Activated CD4-positive, alpha-beta T cell treated with anti-CD3 and anti-CD28 coated beads, Interleukin-2, amount 50 U/mL, for 16 hours (primary cell): ENCODE measurements around the gene TMEM150B.

Source experiments
- DNase-seq: peaks from one replicate; pipeline ENCODE4 v3.0.0-alpha.2; 2020

Gene TMEM150B

DNA sequence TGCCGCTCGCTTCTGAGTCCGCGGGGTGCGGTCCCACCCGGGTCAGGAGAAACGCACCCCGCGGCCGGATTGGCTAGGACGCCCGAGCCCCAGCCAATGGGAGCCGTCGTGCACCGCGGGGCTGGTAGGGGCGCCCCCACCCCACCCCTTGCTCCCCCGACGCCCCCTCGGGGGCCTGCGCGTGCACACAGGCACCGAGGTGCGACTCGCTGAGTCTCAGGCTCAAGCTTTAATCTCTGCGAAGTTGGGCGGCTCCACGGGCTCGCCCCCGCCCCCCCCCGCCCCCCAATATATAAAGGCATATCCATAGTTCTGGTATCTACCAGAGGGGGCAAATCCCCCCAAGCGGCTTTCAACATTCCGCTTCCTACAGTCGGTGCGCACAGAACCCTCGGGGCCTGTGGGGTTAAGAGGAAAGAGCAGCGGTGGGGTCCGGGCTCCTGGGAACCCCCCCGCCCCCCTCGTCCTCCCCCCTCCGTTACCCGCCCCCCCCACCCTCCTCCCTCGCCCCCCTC lies 29.6 kb upstream of the TMEM150B start, which contains the start of gene COX6B2:
COX6B2 (minus strand) TSS at position 22 of the 515 bp plus-strand sequence. CDS start 198 bp downstream, outside the sequence.
- no peak for DNase-seq

DNA sequence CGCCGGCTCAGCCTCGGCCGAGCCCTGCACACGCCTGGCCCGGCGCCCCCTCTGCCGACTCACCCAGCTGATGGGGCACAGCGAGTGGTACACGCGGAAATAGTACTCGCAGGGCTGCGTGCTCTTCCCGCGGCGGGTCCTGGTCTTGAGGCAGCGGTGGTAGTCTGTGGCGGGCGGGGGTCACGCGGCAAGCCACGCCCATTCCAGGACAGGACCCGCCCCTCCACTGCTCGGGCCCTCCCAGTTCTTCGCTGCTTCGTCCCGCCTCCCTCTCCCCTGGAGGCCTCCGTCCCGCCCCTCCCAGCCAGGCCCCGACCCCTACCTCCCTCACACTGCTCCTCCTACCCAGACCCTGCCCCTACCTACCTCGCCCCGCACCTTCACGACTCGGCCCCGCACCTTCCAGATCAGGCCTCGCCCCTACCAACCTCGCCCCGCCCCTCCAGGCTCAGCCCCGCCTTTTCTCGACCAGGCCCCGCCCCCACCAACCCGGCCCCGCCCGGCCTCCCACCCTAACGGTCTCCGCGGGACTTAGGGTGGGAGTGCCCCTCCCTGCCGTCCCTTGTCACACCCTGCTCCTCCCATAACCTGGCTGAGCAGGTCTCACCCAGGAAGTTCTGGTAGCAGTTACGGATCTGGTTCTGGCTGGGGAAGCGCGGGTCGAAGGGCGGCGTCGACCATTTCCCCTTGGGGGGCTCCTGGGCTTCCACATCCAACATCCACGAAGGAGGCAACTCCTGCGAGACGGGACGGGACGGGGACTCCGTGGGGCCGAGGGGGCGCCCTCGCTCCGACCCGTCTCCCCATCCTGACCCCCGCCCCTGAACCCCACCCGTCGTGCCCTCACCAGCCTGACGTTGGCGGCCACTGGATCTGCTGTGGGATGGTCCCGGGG lies 28.9 kb upstream of the TMEM150B start:
- no peak for DNase-seq

DNA sequence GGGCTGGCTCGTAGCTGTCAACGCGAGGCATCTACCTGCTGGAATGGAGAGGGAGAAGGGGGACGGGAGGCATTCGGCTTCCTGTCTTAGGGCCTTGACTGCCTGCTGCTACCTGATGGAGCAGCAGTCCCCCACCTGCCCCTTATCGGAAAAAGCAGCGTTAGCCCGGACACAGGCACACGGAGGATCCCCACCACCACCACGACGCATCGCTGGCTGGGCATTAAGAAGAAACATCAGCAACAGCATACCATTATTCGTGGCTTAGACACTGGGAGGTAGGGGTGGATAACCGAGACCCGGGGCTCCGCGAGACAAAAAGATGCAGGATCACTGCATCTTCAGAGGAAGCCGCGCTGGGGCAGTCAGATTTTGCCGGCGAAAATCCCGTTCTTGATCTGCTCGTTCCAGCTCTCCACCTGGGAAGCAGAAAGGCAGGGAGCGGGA lies 28.2 kb upstream of the TMEM150B start:
- no peak for DNase-seq

DNA sequence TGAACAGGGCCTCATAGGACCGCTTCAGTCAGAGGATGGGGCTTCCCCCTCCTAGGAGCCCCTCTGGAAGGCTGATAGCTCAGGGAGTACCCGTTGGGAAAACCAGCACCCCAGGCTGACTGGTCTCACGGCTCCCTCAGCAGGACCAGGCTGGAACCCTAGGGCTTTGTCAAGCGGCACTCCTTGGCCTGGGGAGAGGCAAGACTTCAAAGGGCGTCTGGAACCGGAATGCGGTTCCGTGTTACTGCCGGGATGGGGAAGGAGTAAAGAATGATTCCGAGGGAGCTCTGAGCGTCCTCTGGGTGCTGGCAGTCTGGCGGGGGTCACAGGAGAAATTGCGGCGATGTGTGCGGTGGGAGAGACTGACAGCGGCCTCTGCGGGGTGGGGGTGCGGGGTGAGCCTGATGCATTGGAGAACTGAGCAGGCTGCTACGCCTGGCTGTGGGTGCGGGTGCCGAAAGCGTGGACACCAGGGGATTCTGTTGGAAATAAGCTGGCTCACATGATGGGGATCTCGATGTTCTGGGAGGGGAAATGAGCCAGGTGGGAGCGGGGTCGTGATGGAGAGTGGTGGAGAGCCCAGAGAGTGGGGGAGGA lies 27.5 kb upstream of the TMEM150B start:
- no peak for DNase-seq

DNA sequence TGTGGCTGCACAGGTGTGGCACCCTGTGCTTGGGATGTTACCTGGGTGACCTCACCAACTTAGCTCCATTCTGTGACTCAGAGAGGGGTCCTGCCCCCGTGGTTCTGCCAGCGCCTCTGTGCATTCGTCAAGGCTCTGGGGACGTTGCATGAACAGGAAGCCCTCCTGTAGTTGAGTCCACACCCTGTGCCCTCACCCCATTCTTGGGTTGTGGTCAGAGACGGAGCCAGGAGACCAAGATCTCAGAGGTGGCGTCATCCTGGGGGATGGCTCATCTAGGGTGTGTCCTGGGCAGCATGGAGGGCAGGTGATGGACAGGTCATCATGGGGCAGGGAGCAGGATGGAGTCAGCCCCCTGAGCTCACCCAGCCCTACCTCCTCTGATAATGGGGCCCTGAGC lies 26.9 kb upstream of the TMEM150B start:
- no peak for DNase-seq

DNA sequence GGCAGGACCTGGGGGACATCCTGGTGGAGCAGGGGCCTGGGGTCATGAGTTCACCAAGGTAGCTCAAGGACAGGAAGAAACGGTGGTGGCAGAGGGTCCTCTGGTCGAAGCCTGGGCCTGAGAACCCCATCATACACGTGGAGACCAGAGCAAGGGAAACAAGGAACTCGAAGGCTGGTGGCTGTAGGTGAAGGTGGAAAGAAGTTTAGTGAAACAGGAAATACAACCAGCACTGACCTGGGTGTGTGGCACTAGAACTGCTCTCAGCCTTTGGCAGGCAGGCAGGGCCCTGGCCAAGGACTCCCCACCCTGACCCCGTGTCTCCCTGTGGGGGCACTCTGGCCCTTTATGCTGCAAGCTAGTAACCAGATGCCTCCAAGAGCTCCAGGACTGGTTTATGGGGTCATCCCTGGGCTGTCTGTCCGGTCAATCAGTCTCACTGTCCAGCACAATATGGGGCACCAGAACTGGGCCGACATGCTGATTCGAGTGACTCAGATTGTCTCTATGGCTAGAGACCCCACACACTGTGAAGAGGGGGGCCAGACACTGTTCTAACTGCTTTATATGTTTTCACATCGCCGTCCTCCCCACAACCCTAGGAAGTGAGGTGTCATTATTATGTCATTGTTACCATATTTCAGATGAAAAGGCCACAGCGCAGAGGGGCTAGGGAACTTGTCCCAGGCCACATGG lies 25.6 kb upstream of the TMEM150B start:
- DNase-seq = no peak

DNA sequence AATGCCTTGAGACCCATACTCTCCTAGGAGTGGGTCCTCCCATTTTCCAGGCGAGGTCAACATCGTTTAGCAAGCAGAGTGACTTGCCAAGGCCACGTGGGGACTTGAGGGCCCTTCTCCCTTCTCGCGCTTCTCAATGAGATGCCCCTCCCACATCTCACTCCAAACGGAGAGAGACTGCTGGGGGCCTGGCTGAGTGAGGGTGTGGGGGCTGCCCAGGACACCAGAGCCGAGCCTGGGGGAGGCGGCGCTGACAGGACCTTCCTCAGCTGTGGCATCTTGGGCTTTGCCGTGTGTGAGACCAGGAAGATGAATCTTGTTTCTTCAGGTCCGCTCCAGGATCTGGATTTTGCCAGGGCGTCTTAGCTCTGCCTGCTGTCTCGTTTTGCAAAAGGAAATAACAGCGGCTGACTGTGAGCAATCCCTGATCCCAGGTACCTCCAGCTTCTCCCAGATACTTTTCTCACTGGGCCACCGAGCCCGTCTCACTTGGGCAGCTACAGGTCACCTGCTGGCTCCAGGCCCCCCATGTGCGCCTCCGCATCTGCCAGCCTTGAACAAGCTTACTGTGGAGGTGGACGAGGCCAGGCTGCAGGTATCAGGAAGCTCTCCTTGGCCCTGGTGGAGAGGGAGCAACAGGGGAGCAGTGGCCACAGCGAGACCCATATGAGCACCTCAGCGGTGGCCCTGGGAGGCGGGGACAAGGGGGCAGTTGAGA lies 23.3 kb upstream of the TMEM150B start:
- no peak for DNase-seq

DNA sequence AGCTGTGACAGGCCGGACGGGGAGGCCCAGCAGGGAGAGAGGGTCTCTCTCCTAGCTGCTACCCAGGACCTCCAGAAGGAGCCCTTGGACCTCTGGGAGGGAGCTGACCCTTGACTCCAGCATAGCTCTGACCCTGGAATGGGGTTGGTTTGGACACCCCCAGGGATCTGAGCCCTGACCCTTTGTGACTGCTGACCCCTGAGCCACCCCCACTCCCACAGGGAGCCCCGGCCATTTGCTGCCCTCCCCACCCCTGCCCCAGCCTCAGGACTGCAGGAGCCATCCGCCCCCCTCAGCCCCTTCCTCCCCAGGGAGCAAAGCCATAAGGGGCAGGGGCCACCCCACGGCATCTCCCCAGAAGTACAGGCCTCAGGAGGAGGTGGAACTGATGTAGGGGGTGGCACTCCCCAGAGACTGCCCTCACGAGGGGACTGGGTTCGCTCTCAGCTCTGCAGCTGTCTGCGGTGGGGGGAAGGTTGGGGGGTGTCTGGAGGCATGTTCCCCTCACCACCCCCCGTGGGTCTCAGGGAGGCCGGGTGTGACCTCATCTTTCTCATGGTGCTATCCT lies 22.4 kb upstream of the TMEM150B start:
- DNase-seq = no peak

DNA sequence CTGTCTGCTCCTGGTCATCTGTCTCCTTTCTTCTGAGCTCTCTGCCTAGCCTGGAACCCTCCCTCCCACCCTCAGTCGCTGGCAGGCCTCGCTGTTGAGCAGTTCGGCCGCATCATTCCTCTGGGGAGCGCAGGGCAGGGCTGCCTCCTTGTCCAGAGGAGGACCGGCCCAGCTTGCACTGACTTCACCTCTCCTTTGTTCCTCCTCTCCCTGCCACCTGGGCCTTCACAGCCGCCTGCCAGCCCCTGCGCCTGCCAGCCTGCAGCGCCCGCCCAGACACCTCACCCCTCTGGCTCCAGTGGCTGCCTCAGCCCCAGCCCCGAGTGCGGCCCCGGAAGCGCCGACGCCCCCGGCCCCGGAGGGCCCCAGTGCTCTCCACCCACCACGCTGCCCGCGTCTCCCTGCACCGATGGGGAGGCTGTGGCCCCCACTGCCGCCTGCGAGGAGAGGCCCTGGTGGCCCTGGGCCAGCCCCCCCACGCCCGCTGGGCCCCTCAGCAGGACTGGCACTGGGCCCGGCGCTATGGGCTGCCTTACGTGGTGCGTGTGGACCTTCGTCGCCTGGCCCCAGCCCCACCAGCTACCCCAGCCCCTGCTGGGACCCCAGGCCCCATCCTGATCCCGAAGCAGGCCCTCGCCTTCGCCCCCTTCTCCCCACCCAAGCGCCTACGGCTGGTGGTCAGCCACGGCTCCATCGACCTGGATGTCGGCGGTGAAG lies 21.7 kb upstream of the TMEM150B start:
- DNase-seq = no peak

DNA sequence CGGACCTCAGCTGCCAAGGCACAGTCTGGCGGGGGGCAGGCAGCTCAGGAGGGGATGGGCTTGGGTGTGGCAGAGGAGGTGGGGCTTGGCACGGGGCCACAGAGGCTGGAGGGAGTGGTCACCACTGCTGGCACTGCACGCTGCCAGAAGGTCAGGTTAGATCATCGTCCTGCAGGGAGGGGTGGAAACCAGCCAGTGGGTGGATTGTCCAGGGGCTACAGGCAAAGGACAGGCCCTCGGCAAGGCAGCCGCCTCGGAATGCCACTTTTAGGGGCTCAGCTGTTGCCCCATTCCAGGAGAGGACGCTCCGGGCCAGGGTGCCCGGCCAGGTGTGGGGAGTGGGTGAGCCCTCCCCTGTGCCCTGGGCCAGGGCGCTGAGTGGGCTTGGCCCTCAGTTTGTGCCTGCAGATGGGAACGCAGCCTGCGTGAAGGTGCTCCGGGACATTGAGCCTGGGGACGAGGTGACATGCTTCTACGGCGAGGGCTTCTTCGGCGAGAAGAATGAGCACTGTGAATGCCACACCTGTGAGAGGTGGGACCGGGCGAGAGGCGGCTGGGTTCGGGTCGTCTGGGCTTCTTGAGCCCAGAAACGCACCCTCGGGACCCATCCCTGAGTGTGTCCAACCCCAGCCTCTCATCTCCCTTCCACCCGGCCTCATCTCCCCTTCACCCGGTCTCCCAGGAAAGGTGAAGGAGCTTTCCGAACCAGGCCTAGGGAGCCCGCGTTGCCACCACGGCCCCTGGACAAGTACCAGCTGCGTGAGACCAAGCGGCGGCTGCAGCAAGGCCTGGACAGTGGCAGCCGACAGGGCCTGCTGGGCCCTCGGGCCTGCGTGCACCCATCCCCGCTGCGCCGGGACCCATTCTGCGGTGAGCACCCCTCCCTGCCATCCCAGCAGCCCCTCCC lies 20.9 kb upstream of the TMEM150B start:
- DNase-seq = no peak

DNA sequence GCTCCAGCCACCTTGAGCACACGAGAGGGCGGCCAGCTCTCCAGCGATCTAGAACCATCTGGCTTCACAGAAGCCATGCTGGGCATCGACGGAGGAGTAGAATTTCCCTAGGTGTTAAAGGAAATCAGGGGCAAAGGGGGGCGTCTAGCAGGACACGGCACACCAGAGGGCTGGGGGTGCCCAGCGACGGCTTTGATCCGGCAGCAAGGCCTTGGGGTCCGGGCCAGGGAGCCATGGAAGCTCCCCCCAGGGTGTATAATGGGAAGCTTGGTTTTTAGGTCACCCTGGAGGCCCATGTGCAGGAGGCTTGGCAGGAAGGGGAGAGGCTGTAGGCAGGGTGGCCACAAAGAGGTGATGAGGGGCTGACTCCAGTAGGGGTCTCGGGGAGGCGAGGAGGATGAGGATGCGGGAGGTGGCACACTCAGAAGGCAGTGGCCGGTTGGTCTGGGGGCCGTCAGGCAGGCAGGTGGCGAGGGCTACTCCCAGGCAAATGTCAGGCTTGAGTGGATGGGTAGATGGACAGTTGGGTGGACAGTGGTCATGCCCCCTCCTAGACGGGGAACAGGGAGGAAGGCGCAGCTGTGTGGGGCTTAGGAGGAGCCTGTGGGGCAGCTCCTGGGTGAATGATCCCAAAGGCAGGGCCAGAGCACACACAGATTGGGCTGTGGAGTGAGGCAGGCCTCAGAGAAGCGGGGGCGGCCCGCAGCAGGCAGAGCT lies 20.1 kb upstream of the TMEM150B start:
- DNase-seq = no peak

DNA sequence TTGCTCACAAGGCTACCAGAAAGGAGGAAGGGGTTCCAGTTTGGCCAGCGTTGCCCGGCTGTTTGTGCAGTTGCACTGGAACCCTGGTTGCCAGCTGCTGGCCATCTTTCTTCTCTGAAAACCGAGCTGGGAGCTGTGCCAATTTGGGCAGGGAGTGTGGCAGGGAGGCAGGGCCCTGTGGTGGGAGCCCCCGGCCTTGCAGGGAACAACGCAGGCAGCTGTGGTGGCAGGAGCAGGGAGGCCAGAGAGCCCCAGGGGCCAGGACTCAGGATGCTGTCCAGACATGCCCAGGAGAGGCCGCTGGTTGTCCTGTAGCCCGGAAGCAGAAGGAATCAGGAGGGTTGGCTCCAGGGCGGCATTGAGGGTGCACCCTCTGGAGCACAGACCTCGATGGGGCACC lies 19.3 kb upstream of the TMEM150B start:
- no peak for DNase-seq

DNA sequence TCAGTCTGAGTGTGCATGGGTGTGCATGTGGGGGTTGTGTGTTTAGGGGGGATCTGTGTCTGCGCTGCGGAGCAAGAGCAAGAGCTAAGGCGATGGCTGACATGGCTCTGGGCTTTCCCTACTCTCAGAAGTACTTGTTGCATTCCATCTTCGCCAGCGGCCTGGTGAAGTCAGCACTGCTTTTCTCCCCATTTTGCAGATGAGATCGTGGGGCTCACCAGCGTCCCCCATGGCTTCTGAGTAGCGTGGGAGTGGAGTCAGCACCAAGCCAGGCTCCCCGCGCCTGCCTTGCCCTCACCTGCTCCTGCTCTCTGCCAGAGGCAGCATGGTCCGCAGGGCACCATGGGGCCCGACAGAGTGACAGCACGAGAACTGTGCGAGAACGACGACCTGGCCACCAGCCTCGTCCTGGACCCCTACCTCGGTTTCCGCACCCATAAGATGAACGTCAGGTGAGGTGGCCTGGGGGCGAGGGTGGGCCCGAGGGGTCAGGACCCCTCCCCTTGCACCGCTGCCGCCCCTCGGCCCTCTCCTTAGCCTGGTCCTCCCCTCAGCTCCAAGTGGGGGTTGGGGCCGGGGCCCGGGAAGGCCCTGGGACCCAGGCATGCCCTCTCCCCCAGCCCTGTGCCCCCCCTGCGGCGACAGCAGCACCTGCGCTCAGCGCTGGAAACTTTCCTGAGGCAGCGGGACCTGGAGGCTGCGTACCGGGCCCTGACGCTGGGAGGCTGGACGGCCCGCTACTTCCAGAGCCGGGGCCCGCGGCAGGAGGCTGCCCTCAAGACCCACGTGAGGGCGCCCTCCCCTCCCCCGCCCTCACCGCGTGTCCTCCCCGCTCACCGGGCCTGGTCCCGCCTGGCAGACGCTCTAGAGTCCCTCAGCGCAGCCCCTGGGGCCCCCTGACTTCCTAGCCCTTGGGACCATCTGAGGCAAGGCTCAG lies 16.7 kb upstream of the TMEM150B start:
- no peak for DNase-seq

DNA sequence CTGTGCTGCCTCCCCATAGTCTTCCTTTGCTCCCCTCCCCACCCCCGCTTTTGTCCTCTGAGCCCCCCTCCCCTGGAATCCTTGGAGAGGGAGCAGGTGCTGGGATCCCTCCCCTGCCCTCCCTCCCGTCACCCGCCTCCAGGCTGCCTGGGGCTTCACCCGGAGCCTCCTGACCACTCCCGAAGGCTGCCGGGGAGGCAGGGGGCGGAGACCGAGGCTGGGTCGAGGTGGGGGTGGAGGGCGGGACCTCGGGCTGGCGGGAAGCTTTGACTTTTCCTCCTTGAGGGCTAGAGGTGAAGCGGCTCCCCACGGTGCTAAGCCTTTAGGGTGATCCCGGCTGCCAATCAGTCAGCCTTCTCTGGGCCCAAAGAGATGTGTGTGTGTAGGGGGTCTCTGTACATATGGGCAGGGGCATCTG lies 16.0 kb upstream of the TMEM150B start:
- DNase-seq = peak; percentile 63

DNA sequence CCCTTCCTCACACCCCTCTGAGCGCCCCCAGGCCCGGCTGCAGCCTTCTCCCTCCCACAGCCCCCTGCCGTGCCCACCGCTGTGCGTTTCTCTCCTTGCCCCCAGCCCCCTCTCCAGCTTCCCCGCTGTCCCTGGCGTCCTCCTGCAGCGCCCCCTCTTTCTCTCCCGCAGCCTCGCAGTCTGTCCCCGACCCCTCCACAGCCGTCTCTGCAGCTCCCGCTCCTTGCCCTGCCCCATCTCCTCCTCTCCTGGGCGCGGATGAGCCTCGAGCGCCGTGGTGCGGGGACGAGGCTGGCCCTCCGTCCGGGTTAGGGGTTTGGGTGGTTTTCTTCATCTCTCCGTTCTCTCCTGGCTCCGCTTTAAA lies 15.6 kb upstream of the TMEM150B start:
- DNase-seq = no peak

DNA sequence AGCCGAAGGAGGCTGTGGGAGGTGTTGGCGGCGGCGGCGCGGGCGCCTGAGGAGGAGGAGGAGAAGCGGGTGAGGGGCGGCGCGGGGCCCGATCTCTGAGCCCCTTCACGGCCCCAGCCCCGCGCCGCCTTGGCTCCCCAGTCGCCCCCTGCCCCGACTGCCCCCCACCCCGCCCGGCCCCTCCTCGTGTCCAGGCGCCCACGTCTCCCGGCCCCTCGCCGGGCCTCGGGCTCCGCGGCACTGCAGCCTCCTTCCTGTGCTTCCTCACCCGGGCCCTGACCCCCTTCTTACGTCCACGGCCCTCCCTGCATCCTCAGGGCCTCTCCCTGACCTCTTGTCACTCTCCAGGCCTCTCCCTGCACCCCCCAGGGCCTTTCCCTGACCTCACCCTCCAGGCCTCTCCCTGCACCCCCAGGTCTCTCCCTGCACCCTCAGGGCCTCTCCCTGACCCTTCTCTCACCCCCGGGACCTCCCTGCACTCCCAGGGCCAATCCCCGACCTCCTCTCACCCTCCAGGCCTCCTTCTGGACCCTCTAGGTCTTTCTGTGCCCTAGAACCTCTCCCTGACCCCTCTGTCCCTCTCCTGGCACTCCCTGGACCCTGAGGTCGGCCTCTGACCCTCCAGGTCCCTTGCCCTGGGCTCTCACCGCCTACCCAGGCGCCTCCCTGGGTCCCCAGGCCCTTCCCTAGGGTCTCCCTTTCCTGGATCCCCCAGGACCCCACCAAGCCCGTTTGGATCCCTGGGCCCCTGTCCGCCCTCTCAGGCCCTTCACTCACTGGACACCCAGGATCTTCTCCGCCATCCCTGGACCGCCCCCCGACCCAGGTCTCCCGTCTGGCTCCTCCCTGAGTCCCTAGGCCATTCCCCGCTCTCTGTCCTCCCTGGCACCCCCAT lies 15.0 kb upstream of the TMEM150B start:
- DNase-seq = no peak

DNA sequence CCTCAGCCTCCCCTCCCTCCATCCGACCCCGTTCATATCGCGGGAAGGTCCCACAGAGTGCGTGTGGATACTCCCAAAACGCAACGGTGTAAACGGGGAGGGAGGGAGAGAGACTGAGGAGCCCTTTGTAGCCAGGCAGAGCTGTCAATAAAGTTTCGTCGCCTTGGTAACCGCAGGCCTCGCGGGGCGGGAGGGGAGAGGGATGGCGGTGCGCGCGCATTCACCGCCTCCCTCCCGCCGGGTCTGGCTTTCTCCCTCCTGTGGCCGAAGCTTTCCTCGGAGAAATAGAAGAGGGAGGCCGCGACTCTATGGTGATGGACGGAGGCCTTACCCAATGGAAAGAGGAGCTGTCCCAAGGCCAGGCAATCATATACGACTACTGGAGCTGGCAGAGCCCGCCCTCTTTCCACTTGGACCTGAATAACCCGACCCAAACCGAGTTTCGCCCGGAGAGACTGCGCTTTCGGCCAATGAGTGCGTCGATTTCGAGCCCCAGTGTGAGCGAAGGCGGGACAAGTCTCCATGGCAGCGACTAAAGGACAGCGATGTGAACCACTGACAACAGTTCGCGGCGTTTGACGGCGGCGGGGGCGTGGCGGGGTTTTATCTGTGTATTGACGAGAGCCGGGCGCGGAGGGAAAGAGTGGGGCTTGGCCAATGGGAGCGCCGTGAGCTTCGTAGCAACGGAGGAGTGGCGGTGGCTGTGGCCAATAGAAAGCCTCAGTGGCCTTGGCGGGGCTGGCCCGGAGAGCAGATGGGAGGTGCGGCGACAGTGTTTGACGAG lies 14.2 kb upstream of the TMEM150B start, which contains the start of gene KMT5C:
KMT5C (plus strand) TSS at position 772 of the 784 bp plus-strand sequence. CDS start 2,061 bp downstream, outside the sequence.
- peak; percentile 100 for DNase-seq
